GM18868 (cell line): ENCODE results near the gene ZFYVE28.

Experiments used
- ATAC-seq: cut with Tn5 transposase; IDR thresholded peaks from one replicate; pipeline ENCODE4 v1.9.1; 2021; ENCODE audit warnings: mild to moderate bottlenecking, moderate library complexity; ENCODE audit not compliant: unreplicated experiment

ZFYVE28 gene

DNA sequence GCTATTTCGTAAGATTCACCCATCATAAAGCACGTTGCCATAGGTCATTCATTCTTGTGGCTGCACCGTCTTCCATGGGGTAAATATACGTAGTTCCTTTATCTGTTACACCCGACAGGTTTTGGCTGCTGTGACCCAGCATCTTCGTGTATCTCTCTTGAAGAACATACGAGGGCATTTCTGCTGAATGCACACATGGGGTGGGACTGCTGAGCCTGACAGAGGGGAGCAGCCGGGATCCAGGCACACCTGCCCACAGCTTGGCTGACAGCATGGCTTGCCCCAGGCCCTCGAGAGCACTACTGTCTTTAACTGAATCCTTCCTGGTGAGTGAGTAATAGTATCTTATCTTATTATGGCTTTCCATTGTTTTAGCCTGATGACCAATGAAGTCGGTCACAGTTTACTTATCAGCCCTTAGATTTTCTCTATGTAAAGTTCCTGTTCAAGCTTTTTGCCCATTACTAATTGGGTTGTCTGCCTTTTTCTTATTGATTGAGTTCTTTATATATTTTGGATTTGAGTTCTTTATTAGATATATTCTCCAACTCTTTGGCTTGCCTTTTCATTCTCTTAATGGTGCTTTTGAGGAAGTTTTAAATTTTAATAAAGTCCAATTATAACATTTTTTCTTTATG lies 111.6 kb downstream of the ZFYVE28 start:
- no peak for ATAC-seq

DNA sequence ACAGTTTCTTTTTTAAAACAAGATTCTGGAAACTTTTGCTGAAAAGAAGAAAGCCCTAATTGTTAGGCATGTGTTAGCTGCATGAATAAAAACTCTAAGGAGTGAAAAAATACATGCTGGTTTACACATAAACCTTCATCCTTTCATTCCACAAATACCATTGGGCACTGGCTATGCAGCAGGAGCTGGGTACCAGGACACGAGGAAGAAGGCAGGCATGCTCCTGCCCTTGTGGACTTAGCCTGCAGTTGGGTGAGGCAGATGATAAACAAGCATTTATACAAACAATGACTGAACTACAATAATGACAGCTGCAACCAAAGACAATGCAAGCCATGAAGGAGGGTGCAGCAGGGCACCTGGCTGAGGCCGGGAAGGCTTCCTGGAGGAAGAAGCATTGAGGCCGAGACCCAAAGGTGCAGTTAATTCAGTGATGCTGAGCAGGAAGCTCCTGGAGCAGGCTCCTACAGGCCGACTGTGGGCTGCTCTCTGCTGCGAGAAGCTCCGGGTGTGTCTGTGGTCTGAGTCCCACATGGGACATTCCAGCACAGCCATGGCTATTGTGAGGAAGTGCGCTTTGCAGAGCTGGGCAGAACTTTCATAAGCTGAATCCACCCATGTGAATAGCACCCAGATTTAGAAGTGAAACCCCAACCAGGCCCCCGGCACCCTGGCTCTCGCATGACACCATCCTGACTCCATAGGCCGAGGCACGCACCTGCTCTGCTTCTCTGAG lies 112.5 kb downstream of the ZFYVE28 start:
- no peak for ATAC-seq

DNA sequence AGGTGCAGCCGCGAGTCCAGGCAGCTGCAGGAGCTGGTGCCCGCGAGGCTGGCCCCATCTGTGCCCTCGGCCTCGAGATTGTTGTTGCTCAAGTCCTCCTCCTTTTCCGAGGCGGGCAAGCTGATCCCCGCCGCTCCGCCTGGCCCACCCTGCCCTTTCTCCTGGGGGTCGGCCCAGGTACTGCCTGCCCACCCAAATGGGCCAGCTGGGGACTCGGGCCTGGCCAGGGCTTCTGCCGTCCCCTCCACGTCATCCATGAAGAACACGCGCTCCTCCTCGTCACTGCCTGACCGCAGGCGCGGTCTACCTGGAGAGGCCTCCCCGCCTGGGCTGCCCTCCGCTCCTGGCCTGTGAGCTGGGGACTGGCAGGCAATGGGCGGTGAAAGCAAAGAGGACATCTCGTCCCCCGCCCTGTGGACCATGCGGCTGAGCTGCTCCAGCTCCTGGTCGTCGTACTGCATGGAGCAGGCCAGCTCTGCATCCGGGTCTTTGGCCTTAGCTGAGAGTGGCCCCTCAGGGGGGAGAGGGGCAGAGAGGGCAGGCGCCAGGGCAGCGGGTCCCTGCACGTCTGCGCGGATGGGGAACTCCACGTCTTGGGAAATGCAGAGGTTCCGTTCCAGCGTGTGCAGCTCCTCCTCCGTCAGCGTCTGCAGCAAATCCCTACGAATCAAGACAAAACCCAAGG lies 113.4 kb downstream of the ZFYVE28 start:
- no peak for ATAC-seq

DNA sequence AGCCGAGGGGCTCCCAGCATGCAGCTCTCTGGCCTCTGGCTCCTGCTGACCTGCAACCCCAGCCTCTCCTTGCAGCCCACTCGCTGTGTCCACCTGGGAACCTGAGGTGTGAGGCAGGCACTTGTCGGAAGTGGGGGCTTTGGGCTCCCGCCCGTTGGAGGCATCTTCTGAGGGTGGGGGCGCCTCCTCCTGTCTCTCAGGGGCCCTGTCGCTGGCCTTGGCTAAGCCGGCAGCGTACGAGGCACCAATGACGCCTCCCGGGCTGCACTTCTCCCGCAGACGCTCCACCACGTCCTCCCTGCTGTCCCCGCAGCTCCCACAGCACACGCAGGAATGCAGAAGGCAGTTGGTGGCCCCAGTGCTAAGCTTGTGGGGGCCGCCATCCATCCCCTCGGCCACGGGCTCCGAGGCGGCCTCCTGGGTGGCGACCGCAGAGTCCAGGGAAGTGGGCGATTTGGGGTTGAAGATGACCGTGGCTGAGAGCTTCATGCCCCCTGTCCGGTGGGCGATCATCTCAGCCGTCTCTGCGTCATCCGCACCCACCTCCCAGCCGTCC lies 114.0 kb downstream of the ZFYVE28 start:
- no peak for ATAC-seq

DNA sequence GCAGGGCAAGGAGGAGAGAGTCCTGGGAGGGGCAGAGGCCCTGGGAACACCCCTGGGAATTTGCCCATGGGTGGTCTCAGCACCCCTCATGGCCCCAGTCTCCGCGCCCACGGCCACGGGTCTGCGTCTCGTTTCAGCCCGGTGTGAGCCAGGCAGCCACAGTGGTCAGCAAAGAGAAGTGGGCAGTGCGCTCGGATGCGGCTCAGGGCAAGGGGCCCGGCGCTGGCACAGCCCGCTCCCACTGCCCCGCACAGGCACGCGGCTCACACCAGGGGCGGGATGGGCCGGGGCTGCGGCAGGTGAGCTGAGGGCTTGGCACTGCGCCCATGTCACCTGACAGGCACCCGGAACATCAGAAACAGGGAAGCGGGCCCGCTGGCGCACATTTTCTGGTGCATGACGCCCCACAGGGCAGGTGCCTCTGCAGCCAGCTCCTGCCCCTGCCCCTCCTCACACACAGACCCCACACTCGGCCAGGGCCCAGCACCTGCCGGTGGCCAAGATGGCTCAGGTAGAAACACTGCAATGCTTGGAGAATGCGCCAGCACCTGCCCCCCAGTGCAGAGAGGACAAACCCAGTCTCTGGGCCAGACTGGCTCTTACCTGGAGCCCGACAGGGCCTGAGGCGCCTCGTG lies 114.6 kb downstream of the ZFYVE28 start:
- ATAC-seq = no peak

DNA sequence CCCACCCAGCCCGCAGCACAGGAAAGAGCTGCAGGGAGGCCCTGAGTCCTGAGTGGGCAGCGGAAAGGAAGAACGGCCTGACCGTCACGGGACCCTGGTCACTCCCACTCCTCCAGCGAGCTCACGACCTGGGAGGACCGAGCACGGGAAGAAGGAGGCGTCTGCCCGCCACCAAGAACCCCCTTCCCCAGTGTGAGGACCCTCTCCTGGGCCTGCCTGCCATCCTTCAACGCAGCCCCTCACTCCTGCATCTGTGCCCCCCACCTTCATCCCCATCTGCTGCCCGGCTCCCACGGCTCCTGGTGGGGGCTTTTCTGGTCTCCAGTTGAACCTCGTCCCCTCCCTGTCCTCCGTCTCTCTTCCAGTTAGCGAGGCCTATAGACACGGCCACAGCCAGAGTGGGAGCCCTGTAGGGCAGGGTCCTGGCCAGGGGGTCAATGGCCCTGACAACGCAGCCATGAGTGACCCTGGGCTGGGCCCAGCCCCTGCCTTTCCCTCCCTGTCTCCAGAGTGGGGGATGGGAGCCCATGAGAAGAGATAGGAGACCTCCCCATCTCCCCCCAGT lies 115.2 kb downstream of the ZFYVE28 start:
- ATAC-seq = no peak

DNA sequence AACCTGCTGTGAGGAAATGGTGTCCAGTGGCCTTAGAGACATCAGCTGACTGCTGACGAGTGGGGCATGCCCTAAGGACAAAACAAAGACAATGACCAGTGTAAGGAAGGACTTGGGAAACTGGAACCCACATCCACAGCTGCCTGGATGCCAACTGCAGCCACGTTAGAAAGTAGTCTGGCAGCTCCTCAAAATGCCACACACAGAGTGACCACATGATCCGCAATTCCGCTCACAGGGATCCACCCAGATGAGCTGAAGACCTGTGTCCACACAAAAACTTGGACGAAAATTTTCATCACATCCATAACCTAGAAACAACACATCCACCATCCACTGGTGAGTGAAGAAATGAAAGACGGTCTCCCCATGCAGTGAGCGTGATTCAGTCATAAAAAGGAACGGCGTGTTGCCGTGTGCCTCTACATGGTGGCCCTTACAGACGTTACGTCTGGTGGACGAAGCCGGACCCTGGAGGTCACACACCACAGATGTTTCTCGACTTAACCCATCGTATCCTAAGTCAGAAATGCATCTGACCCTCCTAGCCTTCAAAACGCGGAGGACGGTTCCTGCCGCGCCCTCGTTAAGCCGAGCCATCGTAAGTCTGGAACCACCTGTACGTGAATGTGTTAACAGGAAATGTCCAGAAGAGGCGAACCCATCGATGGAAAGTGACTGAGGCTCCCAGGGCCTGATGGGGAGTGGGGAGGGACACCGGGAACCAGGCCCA lies 115.9 kb downstream of the ZFYVE28 start:
- no peak for ATAC-seq

DNA sequence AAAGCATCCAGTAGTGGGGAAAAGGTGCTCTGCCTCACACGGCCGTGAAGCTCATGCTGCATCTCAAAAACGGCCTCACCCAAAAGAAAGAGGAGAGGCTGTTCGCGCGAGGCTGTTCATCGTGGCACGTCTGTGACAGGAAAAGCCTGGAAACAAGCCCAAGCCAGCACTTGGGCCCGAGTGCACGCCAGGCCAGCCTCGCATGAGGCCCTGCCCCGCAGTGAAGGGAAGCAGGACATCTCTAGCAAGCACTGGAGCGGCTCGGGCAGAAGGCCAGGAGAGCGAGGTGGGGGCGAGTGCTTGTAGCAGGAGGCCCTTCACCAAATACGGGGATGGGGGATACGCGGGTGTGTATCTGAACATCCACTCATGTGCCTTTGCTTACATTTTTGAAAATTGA lies 116.6 kb downstream of the ZFYVE28 start:
- no peak for ATAC-seq

DNA sequence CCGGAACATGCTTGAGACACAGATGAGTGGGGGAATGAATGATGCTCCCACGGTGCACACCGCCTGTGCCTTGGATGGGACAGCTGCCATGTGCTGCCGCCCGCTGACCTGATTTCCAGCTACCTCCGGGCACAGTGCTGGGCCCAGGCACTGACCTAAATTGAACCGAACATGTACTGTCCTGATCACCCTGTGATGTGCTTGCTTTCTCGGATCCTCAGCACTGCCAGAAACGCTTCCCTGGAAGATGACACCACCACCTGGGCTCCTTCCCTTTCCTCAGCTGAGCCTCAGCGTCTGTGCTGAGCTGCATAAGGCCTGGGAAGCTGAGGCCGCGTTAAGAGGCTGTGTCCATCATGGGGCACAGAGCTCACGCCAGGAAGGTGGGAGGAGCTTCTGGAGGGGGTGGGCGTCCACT lies 117.2 kb downstream of the ZFYVE28 start:
- ATAC-seq = no peak

DNA sequence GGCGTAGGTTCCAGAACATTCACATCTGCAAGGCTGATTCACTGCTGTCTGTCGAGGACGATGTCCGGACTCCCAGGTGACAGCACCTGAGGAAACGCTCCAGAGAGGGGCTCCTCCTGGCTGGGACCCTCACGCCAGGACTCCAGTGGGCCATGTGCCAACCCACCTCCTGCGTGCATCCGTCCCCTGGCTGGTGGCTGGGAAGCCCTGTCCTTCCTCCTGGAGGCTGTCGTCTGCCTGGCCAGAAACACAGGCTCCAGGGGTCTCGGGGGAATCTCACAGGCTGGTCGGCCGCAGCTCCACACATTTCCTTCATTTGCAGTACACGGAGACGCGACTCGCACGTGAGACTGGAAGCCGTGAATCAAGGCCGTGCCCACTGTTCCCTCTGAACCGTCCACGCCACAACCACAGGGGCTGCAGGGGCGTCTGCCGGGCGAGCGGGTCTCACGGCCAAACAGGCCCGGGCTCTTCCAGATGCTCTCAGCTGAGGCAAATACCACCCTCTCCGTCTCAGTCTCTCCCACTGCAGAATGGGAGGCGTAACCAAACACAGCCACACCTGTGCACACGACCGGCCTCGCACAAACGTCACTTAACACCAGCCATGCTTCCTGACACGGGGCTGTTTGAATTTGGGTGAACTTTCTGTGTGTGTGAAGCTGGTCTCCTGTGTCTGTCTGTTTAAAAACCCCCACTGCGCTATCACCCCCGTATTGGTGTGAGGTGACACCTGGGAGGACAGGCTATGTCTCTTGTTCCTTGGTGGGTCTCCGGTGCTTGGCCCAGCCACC lies 117.8 kb downstream of the ZFYVE28 start:
- no peak for ATAC-seq

DNA sequence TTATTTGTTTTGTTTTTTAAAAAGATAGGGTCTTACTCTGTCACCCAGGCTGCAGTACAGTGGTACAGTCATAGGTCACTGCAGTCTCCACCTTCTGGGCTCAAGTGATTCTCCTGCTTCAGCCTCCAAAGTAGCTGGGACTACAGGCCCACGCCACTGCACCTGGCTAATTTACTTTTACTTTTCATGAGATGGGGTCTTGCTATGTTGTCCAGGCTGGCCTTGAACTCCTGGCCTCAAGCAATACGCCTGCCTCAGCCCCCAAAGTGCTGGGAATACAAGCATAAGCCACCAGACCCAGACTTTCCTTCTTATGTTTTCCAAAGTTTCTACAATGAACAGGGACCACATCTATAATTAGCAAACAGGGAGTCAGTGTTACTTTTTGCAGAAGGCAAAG lies 118.7 kb downstream of the ZFYVE28 start:
- no peak for ATAC-seq

DNA sequence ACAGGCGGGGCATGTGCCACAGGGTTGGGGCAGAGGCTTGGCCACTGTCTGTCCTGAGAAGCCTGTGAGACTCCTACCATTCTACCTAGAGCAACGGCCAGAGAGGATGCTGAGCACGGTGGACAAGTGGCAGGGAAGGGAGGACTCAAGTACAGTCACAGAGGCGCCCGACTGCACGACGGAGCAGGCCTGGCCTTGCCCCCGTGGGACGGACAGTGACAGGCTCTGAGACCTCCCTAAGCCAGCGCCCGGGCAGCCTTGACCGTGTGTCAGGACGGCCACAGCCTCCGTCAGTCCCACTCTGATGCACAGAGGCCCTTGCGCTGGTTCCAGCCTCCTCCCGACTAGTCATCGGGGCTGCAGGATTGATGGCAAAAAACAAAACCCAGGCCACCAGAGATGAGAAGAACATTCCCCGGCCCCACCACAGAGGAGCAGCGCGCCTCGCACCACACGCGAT lies 119.9 kb downstream of the ZFYVE28 start:
- no peak for ATAC-seq

DNA sequence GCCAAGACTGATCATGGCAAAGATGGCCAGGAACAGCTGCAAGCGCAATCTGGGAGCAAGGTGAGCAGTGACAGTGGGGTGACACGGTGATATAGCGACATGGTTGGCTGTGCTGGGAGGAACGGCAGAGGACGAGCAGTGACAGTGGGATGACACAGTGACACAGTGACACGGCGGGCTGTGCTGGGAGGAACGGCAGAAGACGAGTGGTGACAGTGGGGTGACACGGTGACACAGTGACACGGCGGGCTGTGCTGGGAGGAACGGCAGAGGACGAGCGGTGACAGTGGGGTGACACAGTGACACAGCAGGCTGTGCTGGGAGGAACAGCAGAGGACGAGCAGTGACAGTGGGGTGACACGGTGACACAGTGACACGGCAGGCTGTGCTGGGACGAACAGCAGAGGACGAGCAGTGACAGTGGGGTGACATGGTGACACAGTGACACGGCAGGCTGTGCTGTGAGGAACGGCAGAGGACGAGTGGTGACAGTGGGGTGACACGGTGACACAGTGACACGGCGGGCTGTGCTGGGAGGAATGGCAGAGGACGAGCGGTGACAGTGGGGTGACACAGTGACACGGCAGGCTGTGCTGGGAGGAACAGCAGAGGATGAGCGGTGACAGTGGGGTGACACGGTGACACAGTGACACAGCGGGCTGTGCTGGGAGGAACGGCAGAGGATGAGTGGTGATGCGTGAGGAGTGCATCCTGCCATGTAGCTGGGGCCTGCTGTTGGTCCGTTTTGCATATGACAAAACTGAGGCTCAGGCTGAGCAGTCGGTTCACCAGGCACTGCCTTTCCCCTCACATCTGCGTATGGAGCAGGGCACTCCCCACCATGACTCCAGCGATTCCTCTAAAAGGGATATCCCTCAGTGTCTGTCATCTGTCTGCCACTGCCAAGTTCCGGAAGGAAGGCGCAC lies 120.6 kb downstream of the ZFYVE28 start:
- ATAC-seq = no peak

DNA sequence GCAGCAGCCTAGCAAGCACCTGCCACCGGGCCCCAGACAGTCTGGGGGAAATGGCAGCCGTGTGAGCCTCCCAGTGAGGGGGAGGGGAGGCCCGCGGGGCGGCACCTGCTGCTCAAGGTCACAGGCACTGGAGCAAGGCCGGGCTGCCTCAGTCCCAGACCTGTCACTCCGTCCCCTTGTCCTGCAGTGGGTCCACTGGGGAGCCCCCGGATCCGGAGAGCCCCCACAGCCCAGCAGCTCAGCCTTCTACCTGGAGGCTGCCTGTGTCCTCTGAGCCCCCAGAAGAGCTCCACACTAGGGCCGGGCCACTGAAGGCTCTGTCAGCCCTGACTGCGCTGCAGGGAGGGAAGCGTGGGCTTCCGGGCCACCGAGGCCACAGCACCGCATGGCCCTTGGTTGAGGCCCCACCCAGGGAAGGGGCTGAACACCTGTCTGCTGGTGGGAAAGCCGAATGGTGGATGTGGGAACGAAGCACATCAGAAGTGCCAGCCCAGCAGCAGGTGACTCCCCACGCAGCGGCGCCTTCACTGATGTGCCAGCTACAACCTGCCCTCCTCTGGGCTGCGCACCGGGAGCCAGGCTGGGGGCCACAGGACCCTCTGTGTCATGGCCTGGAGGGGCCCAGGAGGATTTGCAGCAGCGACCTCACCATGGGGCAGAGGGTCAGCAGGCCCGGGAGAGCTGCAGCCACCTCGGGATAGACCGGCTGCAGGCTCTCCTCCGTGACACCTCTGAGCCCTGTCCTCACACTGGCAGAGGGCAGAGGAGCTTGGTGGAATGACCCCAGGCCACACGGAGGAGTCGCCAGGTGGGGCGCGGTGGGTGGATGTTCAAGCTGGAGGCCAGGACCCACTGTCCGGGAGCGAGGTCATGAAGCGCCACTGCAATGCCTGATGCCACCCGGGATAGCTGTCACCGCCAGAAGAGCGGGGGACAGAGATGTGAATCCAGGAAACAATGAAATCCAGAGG lies 121.5 kb downstream of the ZFYVE28 start:
- no peak for ATAC-seq

DNA sequence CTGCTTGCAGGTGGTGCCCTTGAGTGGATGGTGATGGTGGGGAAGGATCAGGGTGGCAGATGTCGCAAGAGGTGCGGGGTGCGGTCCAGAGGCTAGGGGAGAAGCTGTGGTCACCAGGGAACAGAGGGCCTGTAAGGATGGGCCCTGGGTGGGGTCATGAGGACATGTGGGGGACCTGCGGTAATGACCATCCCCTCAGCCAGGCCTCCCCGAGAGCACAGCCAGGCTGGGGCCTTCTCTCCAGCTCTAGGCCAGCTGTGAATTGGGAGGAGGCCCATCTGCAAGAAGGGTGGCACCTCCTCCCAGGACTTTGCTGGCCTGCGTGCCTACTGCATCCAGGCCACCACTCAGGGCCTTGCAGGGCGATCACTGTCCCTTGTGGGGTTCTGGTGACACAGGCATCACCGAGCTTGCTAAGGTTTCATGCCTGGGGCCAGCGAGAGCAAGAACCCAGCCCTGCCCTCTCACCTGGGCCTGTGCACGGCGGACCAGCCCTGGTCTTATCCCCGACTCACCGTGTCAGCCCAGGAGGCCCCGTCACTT lies 122.5 kb downstream of the ZFYVE28 start:
- ATAC-seq = no peak

DNA sequence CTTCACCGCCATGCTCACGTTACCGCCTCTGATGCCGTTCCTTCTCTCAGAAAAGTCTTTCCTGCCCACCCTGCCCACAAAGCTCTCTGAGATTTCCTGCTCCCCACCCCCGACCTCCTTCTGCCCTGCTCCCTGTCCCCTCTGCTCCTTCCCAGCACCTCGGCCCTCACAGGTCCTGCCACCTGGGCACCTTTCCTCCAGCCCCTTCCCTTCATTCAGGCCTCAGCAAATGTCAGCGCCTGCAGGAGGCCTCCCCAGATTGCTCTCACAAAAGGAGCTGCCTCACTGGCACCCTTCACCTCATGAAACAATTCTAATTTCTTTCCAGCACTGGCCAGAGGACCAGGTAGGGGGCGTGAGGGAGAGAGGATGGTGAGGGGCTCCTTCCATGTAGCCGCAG lies 122.9 kb downstream of the ZFYVE28 start:
- ATAC-seq = no peak

DNA sequence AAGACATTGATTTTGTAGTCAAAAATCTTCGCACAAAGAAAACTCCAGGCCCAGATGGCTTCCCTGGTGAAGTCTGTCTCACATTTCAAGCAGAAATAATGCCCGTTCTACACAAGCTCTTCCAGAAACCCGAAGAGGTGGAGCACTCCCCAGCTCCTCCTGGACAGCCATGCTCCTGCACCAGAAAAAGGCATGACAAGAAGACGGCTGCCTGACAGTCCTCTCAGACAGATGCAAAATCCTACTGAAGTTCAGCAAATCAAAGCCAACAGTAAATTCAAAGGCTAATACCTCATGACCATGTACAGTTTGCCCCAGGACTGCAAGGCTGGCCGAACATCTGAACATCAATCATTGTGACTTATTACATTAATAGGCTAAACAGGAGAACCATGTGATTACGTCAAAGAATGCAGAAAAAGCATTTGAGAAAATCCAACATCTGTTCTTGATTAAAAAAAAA lies 125.8 kb downstream of the ZFYVE28 start:
- no peak for ATAC-seq
